DMS114 treated with DMSO at 0.1 percent for 48 hours (cell line): ENCODE measurements around the gene ZCCHC8.
"Not testable (repeated sequence)": the region's sequence is repeated elsewhere in the genome, so short reads cannot be mapped to it uniquely, and the experiment has no call there.

Experiments
- DNase-seq: peaks from one replicate; lab custom pipeline; 2025; ENCODE audit not compliant: unreplicated experiment; lab: John Stamatoyannopoulos, UW

The ZCCHC8 gene

DNA sequence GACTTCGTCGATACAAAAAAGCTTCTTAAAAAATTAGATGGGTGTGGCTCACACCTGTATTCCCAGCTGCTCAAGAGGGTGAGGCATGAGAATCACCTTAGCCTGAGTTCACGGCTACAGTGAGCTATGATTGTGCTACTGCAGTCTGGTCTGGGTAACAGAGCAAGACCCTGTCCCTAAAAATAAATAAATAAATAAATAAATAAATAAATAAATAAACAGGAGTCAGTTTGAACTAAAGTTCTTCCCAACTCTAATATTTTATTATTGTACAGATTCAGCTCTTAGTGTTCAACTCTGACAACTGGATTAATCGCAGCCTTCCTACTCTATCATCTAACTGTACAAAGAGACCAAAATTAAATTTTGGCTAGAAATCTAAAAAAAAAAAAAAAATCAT lies 65.5 kb downstream of the ZCCHC8 start:
- DNase-seq = no peak

DNA sequence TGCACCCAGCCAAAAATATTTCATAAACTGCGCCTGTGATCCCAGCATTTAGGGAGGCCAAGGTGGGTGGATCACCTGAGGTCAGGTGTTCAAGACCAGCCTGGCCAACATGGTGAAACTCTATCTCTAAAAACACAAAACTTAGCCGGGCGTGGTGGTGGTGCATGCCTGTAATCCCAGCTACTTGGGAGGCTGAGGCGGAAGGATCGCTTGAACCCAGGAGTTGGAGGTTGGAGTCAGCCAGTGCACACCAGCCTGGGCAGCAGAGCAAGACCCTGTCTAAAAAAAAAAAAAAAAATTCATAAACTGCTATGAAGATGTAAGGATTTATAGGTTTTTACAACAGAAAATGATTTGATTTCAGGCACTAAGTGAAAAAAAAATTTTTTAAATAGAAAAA lies 71.7 kb downstream of the ZCCHC8 start:
- DNase-seq = not testable (repeated sequence)

DNA sequence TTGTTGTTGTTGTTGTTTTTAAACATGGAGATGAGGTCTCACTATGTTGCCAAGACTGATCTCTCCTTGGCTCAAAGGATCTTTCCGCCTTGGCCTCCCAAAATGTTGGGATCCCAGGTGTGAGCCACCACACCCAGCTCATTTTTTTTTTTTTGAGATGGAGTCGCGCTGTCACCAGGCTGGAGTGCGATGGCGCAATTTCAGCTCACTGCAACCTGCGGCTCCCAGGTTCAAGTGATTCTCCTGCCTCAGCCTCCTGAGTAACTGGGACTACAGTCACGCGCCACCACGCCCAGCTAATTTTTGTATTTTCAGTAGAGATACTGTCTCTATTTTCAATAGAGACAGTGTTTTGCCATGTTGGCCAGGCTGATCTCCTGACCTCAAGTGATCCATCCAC lies 73.3 kb downstream of the ZCCHC8 start:
- no peak for DNase-seq

DNA sequence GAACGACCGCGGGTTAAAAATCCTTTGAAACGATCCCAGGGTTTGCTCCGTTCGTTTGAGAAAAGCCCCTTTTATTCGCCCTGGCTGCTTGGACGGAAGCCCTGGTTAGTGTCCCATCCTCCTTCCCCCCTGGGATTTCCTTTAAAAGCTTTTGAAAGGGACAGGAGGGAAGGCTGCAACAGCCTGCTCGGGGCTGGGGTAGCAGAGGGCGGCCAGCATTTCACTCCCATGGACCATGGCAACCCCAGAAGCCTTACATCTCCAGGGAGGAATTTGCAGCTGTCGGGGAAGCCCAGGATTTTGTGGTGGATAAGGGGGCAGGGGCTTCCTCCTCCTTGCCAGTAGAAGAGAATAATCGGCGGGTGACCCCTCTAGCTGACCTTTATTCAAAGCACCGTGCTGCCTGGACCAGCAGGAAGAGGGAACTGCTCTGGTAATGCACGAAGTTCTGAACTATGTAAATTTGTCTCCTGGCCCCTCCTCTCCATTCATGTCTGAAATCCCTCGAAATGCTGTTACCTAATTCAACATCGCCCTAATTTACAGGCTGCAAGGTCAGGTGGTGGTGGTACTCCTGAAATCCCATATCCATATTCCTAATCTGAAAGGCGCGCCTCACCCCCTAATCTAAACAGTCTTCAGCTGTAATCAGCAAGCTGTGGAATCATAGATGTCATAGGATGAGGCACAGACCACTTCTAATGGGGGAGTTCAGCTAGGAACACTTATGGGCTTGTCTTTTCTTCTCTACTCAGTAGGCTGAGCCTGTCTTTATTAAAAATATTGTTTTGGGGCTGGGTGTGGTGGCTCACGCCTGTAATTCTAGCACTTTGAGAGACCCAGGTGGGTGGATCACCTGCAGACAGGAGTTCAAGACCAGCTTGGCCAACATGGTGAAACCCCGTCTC lies 77.2 kb downstream of the ZCCHC8 start:
- DNase-seq = peak; percentile 34

DNA sequence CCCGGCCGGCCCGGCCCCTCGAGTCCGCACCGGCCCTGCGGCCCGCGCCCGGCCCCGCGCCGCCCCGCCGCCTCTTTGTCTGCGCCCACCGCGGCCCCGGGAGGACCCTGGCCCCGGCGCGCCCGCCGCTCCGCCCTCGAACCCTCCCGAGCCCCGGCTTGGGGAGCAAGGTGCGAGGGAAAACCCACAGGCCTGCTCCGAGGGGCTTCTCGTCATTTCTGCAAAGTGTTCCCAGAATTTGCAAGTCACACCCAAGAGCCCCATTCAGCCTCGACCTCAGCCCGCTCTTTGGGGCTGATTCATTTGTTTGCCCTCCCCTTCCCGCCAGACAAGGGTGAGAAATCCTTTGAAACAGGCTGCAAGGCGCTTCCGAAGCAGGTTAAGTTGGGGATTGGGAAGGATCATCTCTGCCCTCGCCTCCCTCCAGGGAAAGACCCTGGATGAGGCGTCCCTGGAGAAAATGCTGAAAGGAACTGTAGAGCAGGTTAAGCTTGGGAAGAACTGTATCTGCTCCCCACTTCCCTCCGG lies 77.9 kb downstream of the ZCCHC8 start:
- DNase-seq = no peak

DNA sequence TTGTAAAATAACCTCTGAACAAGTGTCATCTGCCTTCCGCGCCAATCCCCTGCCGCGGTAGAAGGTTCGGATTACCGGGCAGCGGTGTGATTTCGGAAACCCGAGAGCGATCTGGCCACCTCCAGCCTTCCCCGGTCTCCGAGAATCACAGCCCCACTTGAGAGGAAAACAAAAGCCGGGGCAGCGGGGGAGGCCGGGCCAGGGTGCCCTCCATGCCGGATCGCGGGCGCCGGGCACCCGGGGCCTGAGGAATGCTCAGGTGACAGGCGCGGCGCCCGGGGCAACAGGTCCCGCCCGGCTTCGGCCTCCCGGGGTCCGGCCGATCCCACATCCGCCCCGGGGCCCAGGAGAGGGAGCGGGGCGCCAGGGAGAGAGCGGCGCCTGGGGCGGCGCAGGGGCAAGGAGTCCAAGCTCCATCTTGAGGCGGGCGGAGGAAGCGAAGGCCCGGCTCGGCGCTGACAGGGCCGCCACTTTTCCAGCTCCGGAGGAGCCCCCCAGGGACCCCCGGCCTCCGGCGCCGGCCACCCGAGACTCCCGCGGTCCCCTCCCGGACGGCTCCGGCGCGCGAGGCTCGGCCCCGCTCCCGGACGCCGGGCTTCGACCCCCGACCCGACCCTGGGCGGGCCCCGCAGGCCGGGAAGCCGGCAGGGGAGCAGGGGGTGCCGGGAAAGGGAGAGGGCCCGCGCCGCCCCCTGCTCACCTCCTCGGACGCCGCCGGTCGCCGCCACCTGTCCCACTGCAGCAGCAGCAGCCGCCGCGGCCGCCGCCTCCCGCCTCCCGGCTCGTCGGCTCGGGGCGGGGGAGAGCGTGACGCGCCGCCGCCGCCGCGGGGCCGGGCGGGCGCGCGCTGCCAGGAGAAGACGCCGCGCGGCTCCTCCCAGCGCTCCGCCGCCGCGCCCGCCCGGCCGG lies 78.7 kb downstream of the ZCCHC8 start, which contains the start of gene CLIP1:
TSS of gene CLIP1 (minus strand) at position 849 of the 909 bp plus-strand sequence. CDS start 42,217 bp downstream, outside the sequence.
- DNase-seq = peak; percentile 30
